ENCODE measurements around the gene MSX1. TPM values are rescaled to one million over a fixed set of nuclear protein-coding genes. Genes with fewer than 3 reads are reported as not detected.

Gene MSX1
- total and polyA plus RNA-seq, 2 of the 8 experiments (the other 6 are each of a cell fraction or from before 2014, with no cell fraction given): 0.47 TPM; not detected in 1

- H3K79me1 ChIP-seq (ENCODE audit: low read depth, low read length): no peaks in the 10 kb centered on the region
- H2BK15ac ChIP-seq (ENCODE audit: low read length): no peak overlapping the region
- POLR2A ChIA-PET (ENCODE audit: partially characterized antibody): no interaction called here
- no peak overlapping the region for H3K56ac ChIP-seq (replicated peaks; ENCODE audit: insufficient read length, low read depth, low read length)
- no peak overlapping the region for H2BK120ac ChIP-seq (replicated peaks; ENCODE audit: low read depth, low read length)
- no peaks in the 10 kb centered on the region for H3K4me1 ChIP-seq (replicated peaks in 1 of 4; ENCODE audit: control insufficient read depth in 3 of 4, insufficient read depth in 4 of 4, low read length in 3 of 4)
- no peaks in the 10 kb centered on the region for H3K36me3 ChIP-seq (ENCODE audit: control insufficient read depth in 2 of 4, insufficient read depth in 4 of 4, low read length in 3 of 4)
- CTCF ChIA-PET (ENCODE audit: partially characterized antibody): interaction anchor here (0.7 to 1.9 kb wide), 4 partner anchors 12 to 211 kb away, joined by 3 to 11 read pairs (median 3); no protein-coding TSS in a partner anchor
- H3K4me3 ChIP-seq (ENCODE audit: extremely low read depth in 1 of 4, insufficient read depth in 2 of 4, low read depth in 3 of 4, low read length in 4 of 4): no peak overlapping the region
- H3K4ac ChIP-seq (replicated peaks; ENCODE audit: insufficient read length, low read depth, low read length): no peak overlapping the region
- H4K20me1 ChIP-seq (replicated peaks in 1 of 2; ENCODE audit: control insufficient read depth in 1 of 2, insufficient read depth in 2 of 2, low read length in 2 of 2): no peaks in the 10 kb centered on the region
- H3K79me2 ChIP-seq (ENCODE audit: control insufficient read depth in 1 of 2, insufficient read depth in 2 of 2, low read length in 2 of 2): no peaks in the 10 kb centered on the region
- FAIRE-seq (peak; percentile 57), DNase-seq (ENCODE audit: low read depth in 1 of 2, low spot score in 2 of 2) (no peak)
- WGBS, 2 experiments (ENCODE audit: extremely low coverage in 1 of 2, insufficient coverage in 1 of 2, insufficient read length in 1 of 2, insufficient replicate concordance in 2 of 2, low coverage in 1 of 2, low lambda C conversion rate in 2 of 2, missing lambda C conversion rate in 1 of 2): 72% methylated on average over 5 of the region's 5 CpGs; no CpG with 5 or more reads in 1 of the 2 experiments
- H3K27ac ChIP-seq (ENCODE audit: low read depth, low read length): no peak overlapping the region
- H2BK20ac ChIP-seq (ENCODE audit: low read length): no peak overlapping the region
- no peak overlapping the region for H3K14ac ChIP-seq (ENCODE audit: insufficient read length)
- H4K5ac ChIP-seq (ENCODE audit: insufficient read length, low read depth, low read length): no peak overlapping the region
- H3K23ac ChIP-seq (ENCODE audit: insufficient read length): no peak overlapping the region
- no peak overlapping the region for H2AFZ ChIP-seq (ENCODE audit: low read length)
- H2BK5ac ChIP-seq (ENCODE audit: low read depth, low read length): no peak overlapping the region
- H2BK12ac ChIP-seq (ENCODE audit: low read depth, low read length): no peak overlapping the region
- no peak overlapping the region for H3K4me2 ChIP-seq (ENCODE audit: insufficient read depth in 1 of 2, low read depth in 2 of 2, low read length in 2 of 2)
- no peak overlapping the region for H4K8ac ChIP-seq (ENCODE audit: extremely low read depth, insufficient read depth, low read length)
- H3K27me3 ChIP-seq (replicated peaks in 1 of 4; ENCODE audit: control insufficient read depth in 3 of 4, extremely low read depth in 1 of 4, insufficient read depth in 3 of 4, low read length in 3 of 4): peaks cover 0 to 3% (median 1%) of the 10 kb centered on the region in 4 experiments; a peak in 3 of 7 replicates
- H3K23me2 ChIP-seq (ENCODE audit: low read depth, low read length): no peaks in the 10 kb centered on the region
- H4K91ac ChIP-seq (replicated peaks; ENCODE audit: insufficient read length, low read length): no peak overlapping the region
- no peak overlapping the region for H2AK5ac ChIP-seq (ENCODE audit: low read depth, low read length)
- no peaks in the 10 kb centered on the region for H3K9me3 ChIP-seq (ENCODE audit: insufficient read depth in 2 of 2, low read depth in 1 of 2, low read length in 1 of 2)
- no peak overlapping the region for H3K9ac ChIP-seq (replicated peaks in 1 of 4; ENCODE audit: extremely low read depth in 1 of 4, low read depth in 3 of 4, low read length in 3 of 4)
- H3K18ac ChIP-seq (ENCODE audit: extremely low read depth, low read length): no peak overlapping the region
- TF ChIP-seq, protein P1, sequence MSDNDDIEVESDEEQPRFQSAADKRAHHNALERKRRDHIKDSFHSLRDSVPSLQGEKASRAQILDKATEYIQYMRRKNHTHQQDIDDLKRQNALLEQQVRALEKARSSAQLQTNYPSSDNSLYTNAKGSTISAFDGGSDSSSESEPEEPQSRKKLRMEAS (IDR thresholded peaks at IDR 0.05): peak; percentile 49
- no peak for TF ChIP-seq SIN3A (conservative IDR thresholded peaks at IDR 0.05 in 1 of 2, IDR thresholded peaks at IDR 0.05 in 1 of 2; ENCODE audit: low read depth in 1 of 2, low read length in 2 of 2)
- TF ChIP-seq CHD1 (IDR thresholded peaks at IDR 0.05; ENCODE audit: low read depth, low read length): no peak
- no peak for TF ChIP-seq ZNF274 (IDR thresholded peaks at IDR 0.05; ENCODE audit: borderline replicate concordance, extremely low read depth, low read length)
- no peak for TF ChIP-seq EP300 (IDR thresholded peaks at IDR 0.05; ENCODE audit: borderline replicate concordance in 1 of 2, low read depth in 2 of 2, low read length in 2 of 2)
- peak; percentile 49; the same call in 1 of the 2 replicates for TF ChIP-seq E2F6 (IDR thresholded peaks at IDR 0.05)
- TF ChIP-seq PHF8 (conservative IDR thresholded peaks at IDR 0.05; ENCODE audit: low read depth, low read length): no peak
- no peak for TF ChIP-seq CREB1 (IDR thresholded peaks at IDR 0.05)
- TF ChIP-seq RAD21 (IDR thresholded peaks at IDR 0.05 in 1 of 2, conservative IDR thresholded peaks at IDR 0.05 in 1 of 2; ENCODE audit: low read depth in 2 of 2, low read length in 2 of 2): peak; percentile 18 to 47; a peak in 2 of 4 replicates
- no peak for TF ChIP-seq KDM1A (IDR thresholded peaks at IDR 0.05; ENCODE audit: borderline replicate concordance, low read length)
- no peak for TF ChIP-seq SP1 (IDR thresholded peaks at IDR 0.05; ENCODE audit: low read depth, low read length)
- no peak for TF ChIP-seq RFX5 (IDR thresholded peaks at IDR 0.05; ENCODE audit: borderline replicate concordance, low read depth, low read length)
Measured at GRCh38 chr4:4888695-4889094, 29.2 kb downstream of the MSX1 start.
